ENCODE data around the gene CABLES2.

Gene CABLES2

DNA sequence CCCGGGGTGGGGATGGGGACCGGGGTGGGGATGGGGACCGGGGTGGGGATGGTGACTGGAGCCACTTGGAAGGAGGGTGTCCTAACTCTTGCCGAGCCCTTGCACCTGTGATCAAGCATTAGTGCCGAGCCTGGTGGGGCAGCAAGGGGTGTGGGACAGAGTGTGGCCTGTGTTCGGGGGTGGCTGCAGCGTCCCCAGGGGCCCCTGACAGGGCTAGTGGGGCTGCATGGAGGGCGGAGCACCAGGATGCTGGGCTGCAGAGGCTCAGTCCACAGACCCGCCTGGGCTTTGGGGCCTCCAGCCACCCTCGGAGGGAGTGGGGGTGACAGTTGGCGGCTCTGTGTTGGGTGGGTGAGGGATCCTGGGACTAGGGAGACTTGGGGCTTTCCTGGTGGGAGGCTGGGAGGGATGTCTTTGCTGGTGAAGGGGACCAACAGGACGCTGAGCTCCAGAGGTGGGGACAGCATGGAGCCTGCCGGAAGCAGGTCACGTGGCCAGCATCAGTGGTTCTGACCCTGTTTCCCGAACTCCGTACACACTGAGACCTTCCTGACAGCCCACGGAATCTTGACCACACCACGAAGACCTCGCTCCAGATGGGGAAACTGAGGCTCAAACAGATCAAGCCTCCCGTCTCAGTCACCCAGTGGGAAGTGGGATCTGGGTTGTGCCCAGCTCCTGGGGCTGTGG lies 15.7 kb upstream of the CABLES2 start:
- no peak for DNase-seq (ENCODE audit: low spot score)
- TF ChIP-seq, protein P1, sequence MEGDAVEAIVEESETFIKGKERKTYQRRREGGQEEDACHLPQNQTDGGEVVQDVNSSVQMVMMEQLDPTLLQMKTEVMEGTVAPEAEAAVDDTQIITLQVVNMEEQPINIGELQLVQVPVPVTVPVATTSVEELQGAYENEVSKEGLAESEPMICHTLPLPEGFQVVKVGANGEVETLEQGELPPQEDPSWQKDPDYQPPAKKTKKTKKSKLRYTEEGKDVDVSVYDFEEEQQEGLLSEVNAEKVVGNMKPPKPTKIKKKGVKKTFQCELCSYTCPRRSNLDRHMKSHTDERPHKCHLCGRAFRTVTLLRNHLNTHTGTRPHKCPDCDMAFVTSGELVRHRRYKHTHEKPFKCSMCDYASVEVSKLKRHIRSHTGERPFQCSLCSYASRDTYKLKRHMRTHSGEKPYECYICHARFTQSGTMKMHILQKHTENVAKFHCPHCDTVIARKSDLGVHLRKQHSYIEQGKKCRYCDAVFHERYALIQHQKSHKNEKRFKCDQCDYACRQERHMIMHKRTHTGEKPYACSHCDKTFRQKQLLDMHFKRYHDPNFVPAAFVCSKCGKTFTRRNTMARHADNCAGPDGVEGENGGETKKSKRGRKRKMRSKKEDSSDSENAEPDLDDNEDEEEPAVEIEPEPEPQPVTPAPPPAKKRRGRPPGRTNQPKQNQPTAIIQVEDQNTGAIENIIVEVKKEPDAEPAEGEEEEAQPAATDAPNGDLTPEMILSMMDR (IDR thresholded peaks at IDR 0.05): no peak

DNA sequence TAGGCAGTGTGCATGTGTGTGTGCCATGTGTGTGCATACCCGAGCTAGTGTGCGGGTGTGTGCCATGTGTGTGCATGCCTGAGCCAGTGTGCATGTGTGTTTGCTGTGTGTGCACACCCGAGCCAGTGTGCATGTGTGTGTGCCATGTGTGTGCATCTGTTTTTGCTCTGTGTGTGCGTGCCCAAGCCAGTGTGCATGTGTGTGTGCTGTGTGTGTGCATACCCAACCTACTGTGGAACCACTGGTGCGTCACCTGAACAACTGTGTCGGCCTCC lies 14.6 kb upstream of the CABLES2 start:
- DNase-seq (ENCODE audit: low spot score): no peak
- Histone ChIP-seq H3K27ac (no peak overlapping the region), H3K4me3 (no peak overlapping the region)
- TF ChIP-seq, protein P1 (IDR thresholded peaks at IDR 0.05): no peak

More for the DNA sequence above, 15.7 kb upstream of the CABLES2 start:
- no peak overlapping the region for H3K27ac ChIP-seq
- H3K4me3 ChIP-seq: no peak overlapping the region

DNA sequence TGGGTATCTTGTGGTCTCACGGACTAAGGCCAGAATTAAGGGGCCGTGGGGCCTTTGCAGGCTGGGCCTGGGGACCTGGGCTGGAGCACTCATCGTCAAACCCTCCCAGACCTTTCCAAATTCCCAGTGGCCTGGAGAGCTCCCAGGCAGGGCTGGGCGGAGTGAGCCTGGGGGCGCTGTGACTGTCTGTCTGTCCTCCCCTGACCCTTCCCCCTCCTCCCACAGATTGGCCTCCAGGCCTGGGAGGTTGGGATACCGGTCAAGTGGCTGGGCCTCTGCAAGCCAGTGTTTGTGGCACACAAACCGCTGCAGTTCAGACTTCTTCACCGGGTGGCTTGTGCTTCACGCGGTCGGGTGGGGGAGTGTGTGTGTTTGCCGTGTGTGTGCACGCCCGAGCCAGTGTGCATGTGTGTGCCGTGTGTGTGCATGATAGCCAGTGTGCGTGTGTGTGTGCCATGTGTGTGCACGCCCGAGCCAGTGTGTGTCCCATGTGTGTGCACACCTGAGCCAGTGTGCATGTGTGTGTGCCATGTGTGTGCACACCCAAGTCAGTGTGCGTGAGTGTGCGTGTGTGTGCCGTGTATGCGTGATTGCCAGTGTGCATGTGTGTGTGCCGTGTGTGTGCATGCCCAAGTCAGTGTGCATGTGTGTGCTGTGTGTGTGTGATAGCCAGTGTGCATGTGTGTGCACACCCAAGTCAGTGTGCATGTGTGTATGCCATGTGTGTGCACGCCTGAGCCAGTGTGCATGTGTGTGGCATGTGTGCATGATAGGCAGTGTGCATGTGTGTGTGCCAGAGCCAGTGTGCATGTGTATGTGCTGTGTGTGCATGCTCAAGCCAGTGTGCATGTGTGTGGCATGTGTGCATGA lies 14.0 kb upstream of the CABLES2 start:
- TF ChIP-seq, protein P1 (IDR thresholded peaks at IDR 0.05): no peak
- H3K4me3 ChIP-seq: no peak overlapping the region
- no peak for DNase-seq (ENCODE audit: low spot score)
- no peak overlapping the region for H3K27ac ChIP-seq

DNA sequence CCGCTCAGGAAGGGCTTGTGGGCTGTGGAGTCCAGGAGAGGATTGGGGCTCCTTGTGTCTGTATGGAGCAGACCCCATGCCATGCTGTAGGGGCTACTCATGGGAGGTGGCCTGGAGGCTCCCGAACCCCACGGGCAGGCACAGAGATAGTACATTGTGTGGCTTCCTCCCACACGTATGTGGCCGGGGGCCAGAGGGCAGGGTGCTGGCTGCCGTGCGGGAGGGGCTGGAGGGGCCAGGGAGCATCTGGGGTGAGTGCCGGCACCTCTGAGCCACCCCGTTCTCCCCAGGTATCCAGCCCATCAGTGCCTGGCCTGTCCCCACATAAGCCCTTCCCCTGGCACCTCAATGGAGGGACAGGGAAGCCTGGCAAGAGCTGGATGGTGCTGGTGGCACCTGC lies 12.7 kb upstream of the CABLES2 start:
- Histone ChIP-seq H3K4me3 (no peak overlapping the region), H3K27ac (no peak overlapping the region)
- DNase-seq (ENCODE audit: low spot score): no peak
- TF ChIP-seq, protein P1 (IDR thresholded peaks at IDR 0.05): no peak

DNA sequence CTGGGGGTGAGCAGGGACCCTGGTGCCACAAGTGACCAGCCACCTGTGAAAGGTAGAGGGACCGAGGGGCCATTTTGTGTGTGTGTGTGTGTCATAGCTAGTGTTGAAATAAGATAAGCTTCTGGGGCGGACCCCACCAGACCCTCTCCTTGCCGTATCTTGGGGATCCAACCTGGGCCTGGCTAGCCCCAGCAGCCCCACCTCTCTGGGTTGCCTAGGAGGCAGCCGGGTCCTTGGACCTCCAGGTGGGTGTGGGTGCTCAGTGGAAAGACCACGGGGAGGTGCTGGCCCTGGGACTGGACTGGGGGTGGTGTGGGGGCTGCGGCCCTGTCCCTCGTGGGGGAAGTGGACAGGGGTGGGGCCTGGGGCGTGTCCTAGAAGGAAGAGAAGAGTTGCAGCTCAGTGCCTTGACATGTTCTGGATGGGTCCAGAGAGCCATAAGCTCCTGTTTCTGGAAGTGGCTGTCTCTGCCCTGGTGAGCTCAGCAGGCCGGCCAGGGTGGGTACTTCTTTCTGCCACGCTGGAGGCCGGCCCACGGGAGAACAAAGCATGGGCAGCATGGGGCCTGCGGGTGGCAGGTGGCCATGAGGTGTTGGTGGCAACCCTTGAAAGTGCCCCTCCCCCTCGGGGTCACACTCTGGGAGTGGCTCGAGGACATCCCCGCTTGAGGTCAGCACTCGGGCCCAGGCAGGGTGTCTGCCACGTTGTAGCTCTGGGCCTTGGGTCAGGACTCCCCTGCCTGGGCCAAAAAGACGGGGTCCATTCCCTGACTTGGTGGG lies 11.8 kb upstream of the CABLES2 start:
- Histone ChIP-seq H3K27ac (no peak overlapping the region), H3K4me3 (no peak overlapping the region)
- TF ChIP-seq, protein P1 (IDR thresholded peaks at IDR 0.05): no peak
- DNase-seq (ENCODE audit: low spot score): no peak

DNA sequence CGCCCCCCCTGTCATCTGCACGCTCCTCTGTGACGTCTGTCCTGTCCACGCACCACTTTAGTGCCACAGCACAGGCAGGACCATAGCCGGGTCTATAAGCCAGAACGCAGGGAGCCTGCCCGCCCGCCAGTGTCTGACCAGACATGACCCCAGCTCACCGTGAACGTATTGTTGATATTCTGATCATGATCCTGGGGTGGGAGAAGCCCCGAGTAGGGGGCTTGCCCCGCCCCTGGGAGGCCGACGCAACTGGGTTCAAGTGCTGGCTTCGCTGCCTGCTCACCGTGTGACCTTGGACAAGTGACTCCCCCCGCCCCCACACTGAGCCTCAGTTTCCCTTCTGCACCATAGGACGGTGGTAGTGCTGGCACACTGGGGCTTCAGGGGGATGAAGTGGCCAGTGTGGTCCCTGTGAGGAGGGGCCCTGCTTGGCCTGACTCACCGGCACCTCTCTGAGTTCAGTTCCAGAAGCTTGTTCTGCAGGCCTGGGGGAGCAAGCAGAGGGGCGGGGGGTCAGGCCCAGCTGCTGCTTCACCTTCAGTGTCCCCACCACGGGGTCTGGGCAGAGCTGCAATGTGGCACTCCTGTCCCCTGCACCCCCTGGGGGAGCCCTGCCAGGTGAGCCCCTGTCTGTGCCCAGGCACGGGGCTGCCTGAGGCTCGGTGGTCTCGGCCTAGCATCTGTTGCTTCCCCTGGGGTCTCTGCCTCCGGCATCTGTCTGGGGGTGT lies 11.1 kb upstream of the CABLES2 start:
- H3K4me3 ChIP-seq: no peak overlapping the region
- no peak overlapping the region for H3K27ac ChIP-seq
- no peak for DNase-seq (ENCODE audit: low spot score)
- TF ChIP-seq, protein P1 (IDR thresholded peaks at IDR 0.05): no peak

Measured in coronary artery (tissue), 2 donors.